Endothelial cell of umbilical vein (primary cell): Measurements from ENCODE around the gene COX6B1. TPM values are rescaled to one million over a fixed set of nuclear protein-coding genes. Genes with fewer than 3 reads are reported as not detected.

Experiments
- BruUV-seq: library from RNA; stranded (reverse); fragments of 400-500 nt; replicated peaks from 2 replicates; lab custom pipeline; 2021; lab: Mats Ljungman, UMichigan
- CTCF ChIA-PET: fragments of 300-600, 350-600 bp; sonication (Branson Sonifier 250); formaldehyde crosslinking; loops from one replicate; lab custom pipeline; 2021; ENCODE audit warnings: antibody characterized with exemption, inconsistent platforms; lab: Charles Lee
- POLR2A ChIA-PET: fragments of 300-600, 350-600 bp; sonication (Branson Sonifier 250); formaldehyde crosslinking; loops from one replicate; lab custom pipeline; 2021; ENCODE audit warnings: antibody characterized with exemption, inconsistent platforms; lab: Charles Lee
- DNase-seq: peaks from one replicate; pipeline ENCODE4 v3.0.0-alpha.2; 2011; ENCODE audit warnings: low read depth, low spot score
- FAIRE-seq: peaks from 2 replicates; lab custom pipeline; 2011; peaks lifted over from hg19 to GRCh38; lab: Jason Lieb, UNC
- H2AFZ ChIP-seq: 2 replicates; pipeline ENCODE4 v1.6.0; 2012; ENCODE audit warnings: low read depth, low read length, control low read depth, inconsistent platforms
- H3K27ac ChIP-seq: 2 replicates; pipeline ENCODE4 v1.5.1; 2011; ENCODE audit warnings: low read depth, mild to moderate bottlenecking, control low read depth, low read length, moderate library complexity; ENCODE audit not compliant: insufficient read depth
- H3K27me3 ChIP-seq, 2 experiments: 2 replicates each; pipeline versions ENCODE4 v1.6.0 to v1.6.1; 2011; ENCODE audit warnings: low read length in 2 of 2, mixed read lengths in 1 of 2; ENCODE audit not compliant: control insufficient read depth in 2 of 2, insufficient read depth in 2 of 2
- H3K36me3 ChIP-seq, 2 experiments: 2 replicates in 1 of 2; 3 replicates in 1 of 2; pipeline ENCODE4 v1.5.1; 2011; ENCODE audit warnings: low read length in 2 of 2, mild to moderate bottlenecking in 1 of 2, moderate library complexity in 1 of 2; ENCODE audit not compliant: control insufficient read depth in 2 of 2, insufficient read depth in 2 of 2; ENCODE audit errors: extremely low read depth in 1 of 2
- H3K4me1 ChIP-seq: 3 replicates; pipeline ENCODE4 v1.5.1; 2011; ENCODE audit warnings: mild to moderate bottlenecking, low read length; ENCODE audit not compliant: control insufficient read depth, insufficient read depth; ENCODE audit errors: extremely low read depth
- H3K4me2 ChIP-seq: 2 replicates; pipeline ENCODE4 v1.6.1; 2011; ENCODE audit warnings: low read length, control low read depth, mixed read lengths; ENCODE audit not compliant: insufficient read depth
- H3K4me3 ChIP-seq, 3 experiments: fragments of 200-600 bp in 1 of 3; sonication (generic), shearing (Covaris generic) in 1 of 3; replicated peaks in 1 of 3; 2 replicates each; pipeline ENCODE4 v1.5.1; 2011 to 2016; ENCODE audit warnings: control low read depth in 3 of 3, low read length in 3 of 3, mild to moderate bottlenecking in 2 of 3, inconsistent platforms in 1 of 3, low read depth in 1 of 3, moderate library complexity in 1 of 3; ENCODE audit not compliant: insufficient read depth in 1 of 3
- H3K79me2 ChIP-seq: 2 replicates; pipeline ENCODE4 v1.6.0; 2012; ENCODE audit warnings: low read length, inconsistent platforms; ENCODE audit not compliant: control insufficient read depth, insufficient read depth
- H3K9ac ChIP-seq: replicated peaks from 2 replicates; pipeline ENCODE3; 2011; ENCODE audit warnings: low read length, control low read depth; ENCODE audit not compliant: insufficient read depth; ENCODE audit errors: extremely low read depth
- H3K9me1 ChIP-seq: replicated peaks from 3 replicates; pipeline ENCODE4 v1.6.0; 2011; ENCODE audit warnings: mild to moderate bottlenecking, low read length; ENCODE audit not compliant: control insufficient read depth, insufficient read depth; ENCODE audit errors: extremely low read depth
- H3K9me3 ChIP-seq: replicated peaks from 2 replicates; pipeline ENCODE4 v1.5.1; 2012; ENCODE audit warnings: low read length, inconsistent platforms; ENCODE audit not compliant: control insufficient read depth, insufficient read depth
- H4K20me1 ChIP-seq: replicated peaks from 2 replicates; pipeline ENCODE3; 2011; ENCODE audit warnings: mild to moderate bottlenecking, low read length; ENCODE audit not compliant: control insufficient read depth, insufficient read depth; ENCODE audit errors: extremely low read depth
- CTCF ChIP-seq, 2 donors: IDR thresholded peaks; 1 replicate in 1 of 2; 2 replicates in 1 of 2; pipeline ENCODE4 v1.5.1; 2011; ENCODE audit warnings: low read length in 2 of 2, mild to moderate bottlenecking in 2 of 2, moderate library complexity in 2 of 2, control low read depth in 1 of 2, inconsistent platforms in 1 of 2, low read depth in 1 of 2; ENCODE audit not compliant: insufficient read depth in 1 of 2; ENCODE audit errors: extremely low read depth in 1 of 2
- EZH2 ChIP-seq: IDR thresholded peaks from 2 replicates; pipeline ENCODE4 v1.6.1; 2012; ENCODE audit warnings: borderline replicate concordance, low read depth, mild to moderate bottlenecking, moderate library complexity, low read length, inconsistent platforms; ENCODE audit not compliant: severe bottlenecking
- FOS ChIP-seq: IDR thresholded peaks from 2 replicates; pipeline ENCODE4 v1.6.1; 2011; ENCODE audit warnings: mild to moderate bottlenecking, low read length, moderate library complexity, borderline replicate concordance; ENCODE audit not compliant: insufficient read depth
- GATA2 ChIP-seq: IDR thresholded peaks from 2 replicates; pipeline ENCODE4 v1.7.0; 2011; ENCODE audit warnings: low read depth, mild to moderate bottlenecking, moderate library complexity, mixed read lengths, low read length; ENCODE audit not compliant: insufficient read length, insufficient read depth
- JUN ChIP-seq: IDR thresholded peaks from 2 replicates; pipeline ENCODE4 v1.6.1; 2011; ENCODE audit warnings: borderline replicate concordance, low read depth; ENCODE audit not compliant: insufficient read length, insufficient read depth
- MYC ChIP-seq: IDR thresholded peaks from one replicate; pipeline ENCODE4 v1.6.1; 2011; ENCODE audit warnings: mild to moderate bottlenecking, low read depth, low read length
- POLR2A ChIP-seq: IDR thresholded peaks from 2 replicates; pipeline ENCODE4 v1.6.1; 2012; ENCODE audit warnings: low read depth, mild to moderate bottlenecking, control low read depth, low read length
- POLR2AphosphoS5 ChIP-seq: IDR thresholded peaks from 2 replicates; pipeline ENCODE4 v1.6.1; 2012; ENCODE audit warnings: low read depth, mild to moderate bottlenecking, control low read depth, low read length, moderate library complexity; ENCODE audit not compliant: insufficient read depth
- dilution Hi-C: fragments of 300-500 bp; cut with MboI; formaldehyde crosslinking; loops from one replicate; pipeline ENCODE4 v1.15.0; 2019; ENCODE audit warnings: low sequenced_read_pairs; ENCODE audit not compliant: extremely low pct_ligation_motif_present
- intact Hi-C: fragments of 100-400 bp; cut with micrococcal nuclease; formaldehyde crosslinking; loops from one replicate; pipeline ENCODE4 v1.10.0; 2022
- polyA plus RNA-seq, 4 experiments: library from polyadenylated mRNA; depleted of rRNA in 3 of 4; stranded (reverse) in 3 of 4; unstranded in 1 of 4; fragments of >200 nt; gene quantifications; 2 replicates each; pipeline versions ENCODE4 v1.2.1 to v1.2.3, GENCODE V29; 2011 to 2012; ENCODE audit warnings: missing spikeins in 1 of 4
- total RNA-seq: library from RNA; stranded (reverse); gene quantifications from 2 replicates; pipeline ENCODE4 v1.2.3, GENCODE V29; 2021
- TF ChIP-seq, protein P1 (sequence below): IDR thresholded peaks from 2 replicates; pipeline ENCODE4 v1.6.1; 2011; ENCODE audit not compliant: insufficient read depth, insufficient read length

COX6B1 gene
- total and polyA plus RNA-seq, 2 donors (not counting 3 experiments of a cell fraction or from before 2014, with no cell fraction given): 327 to 692 TPM

DNA sequence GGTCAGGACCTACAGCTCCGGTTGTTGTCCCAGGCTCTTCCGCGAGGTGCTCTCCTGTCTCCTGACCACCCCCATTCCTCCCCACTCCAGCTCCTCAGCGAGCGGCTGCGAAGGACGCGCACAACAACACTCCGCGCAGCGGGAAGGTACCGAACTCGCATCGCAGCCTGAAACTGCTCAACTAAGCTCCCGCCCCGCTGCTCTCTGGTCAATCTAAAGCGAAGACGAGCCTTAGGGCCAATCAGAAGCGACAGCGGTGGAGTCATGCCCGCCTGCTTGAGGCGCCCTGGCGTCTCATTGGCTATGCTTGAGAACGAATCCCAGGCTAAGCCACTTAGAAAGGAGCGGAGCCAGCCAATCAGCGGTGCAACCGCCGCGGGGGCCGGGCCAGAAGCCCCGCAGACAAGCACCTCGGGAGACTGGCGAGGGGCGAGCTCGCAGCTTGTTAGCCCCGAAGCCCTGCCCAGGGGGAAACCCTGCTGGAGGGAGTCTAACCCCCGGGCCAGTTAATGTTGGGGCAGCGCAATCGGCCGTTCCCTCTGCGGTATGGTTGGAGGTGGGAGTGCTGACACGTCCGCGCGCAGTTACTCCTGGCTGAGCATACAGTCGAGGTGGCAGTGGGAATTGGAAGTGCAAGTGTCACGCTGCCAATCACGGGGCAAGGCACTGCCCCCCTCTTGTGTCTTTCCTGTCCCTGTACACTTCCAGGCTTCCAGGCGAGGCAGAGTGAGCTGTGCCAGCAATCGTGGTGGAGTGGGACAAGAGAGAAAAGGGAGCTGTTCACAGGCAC is 54.3 kb downstream of the COX6B1 start:
- no peak overlapping the region for H3K9ac ChIP-seq
- H3K9me1 ChIP-seq: no peaks in the 10 kb centered on the region
- H2AFZ ChIP-seq: peak overlapping the region; percentile 83
- dilution Hi-C loops: no loop called here
- intact Hi-C loops: loop anchor here (1.0 kb wide), 1 partner anchor 15 kb away; no protein-coding TSS in a partner anchor
- POLR2A ChIA-PET: no interaction called here
- TF ChIP-seq JUN (no peak), GATA2 (no peak), FOS (no peak), POLR2A (no peak), CTCF (IDR thresholded peaks at IDR 0.05; ENCODE audit: extremely low read depth in 1 of 2, insufficient read depth in 1 of 2, low read depth in 1 of 2, low read length in 2 of 2) (no peak), POLR2AphosphoS5 (no peak), EZH2 (no peak), MYC (no peak)
- TF ChIP-seq, protein P1, sequence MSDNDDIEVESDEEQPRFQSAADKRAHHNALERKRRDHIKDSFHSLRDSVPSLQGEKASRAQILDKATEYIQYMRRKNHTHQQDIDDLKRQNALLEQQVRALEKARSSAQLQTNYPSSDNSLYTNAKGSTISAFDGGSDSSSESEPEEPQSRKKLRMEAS: no peak
- no peak overlapping the region for H3K27ac ChIP-seq
- no peaks in the 10 kb centered on the region for H4K20me1 ChIP-seq
- H3K4me3 ChIP-seq: peak overlapping the region; percentile 11 to 45 (median 25)
- BruUV-seq: no TSS peak
- H3K9me3 ChIP-seq: no peaks in the 10 kb centered on the region
- FAIRE-seq (peak; percentile 98), DNase-seq (peak; percentile 97)
- H3K79me2 ChIP-seq: no peaks in the 10 kb centered on the region
- H3K4me2 ChIP-seq: peak overlapping the region; percentile 74
- H3K36me3 ChIP-seq: no peaks in the 10 kb centered on the region
- no peaks in the 10 kb centered on the region for H3K27me3 ChIP-seq
- CTCF ChIA-PET: interaction anchor here (0.6 to 2.5 kb wide), 12 partner anchors 8 to 351 kb away, joined by 3 to 12 read pairs (median 4); partner anchors contain the start of gene LIN37
- no peaks in the 10 kb centered on the region for H3K4me1 ChIP-seq
